Measurements from ENCODE around the gene ZNF569. TPM values are rescaled to one million over a fixed set of nuclear protein-coding genes. Genes with fewer than 3 reads are reported as not detected.
"Not testable (repeated sequence)": the region's sequence is repeated elsewhere in the genome, so short reads cannot be mapped to it uniquely, and the experiment has no call there.

Gene ZNF569
- total RNA-seq, 2 donors from 2014 or later, result 1.3 to 2.3 TPM

DNA sequence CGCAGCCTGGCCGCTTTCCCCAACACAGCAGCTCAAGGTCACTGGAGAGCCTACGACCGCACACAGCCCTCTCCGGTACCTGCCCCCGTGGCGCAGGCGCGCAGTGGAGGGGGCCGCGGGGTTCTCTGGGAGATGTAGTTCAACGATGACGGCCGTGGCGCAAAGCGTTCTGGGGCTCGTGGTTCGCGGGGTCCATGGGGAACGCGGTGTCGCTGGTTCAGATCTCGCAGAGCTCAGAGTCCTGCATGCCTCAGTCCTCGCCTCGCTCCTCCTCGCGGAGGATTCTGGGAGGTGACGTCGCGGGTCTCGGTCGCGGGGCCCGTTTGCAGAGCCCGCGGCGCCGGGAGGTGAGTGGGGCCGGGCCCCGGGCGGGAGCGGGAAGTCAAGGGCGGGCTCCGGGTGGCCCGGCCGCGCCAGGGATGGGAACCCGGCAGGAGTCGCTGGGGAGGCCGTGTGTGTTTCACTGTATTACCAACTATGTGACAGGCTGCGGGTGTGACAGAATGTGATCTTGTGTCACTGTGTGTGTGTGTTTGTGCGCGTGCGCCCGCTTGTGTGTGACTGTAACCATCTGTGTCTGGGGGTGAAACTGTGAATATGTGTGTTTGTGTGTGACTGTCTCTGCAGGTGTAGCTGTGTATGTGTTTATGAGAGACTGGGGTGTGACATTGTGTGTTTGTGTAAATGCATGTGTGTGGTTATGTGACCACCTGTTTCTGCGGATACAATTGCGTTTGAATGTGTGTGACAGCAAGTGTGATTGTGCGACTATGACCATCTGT is 96.2 kb downstream of the ZNF569 start, which contains the start of gene ZNF527:
ZNF527 (plus strand) TSS at position 220 of the 782 bp plus-strand sequence. CDS start 3,100 bp downstream, outside the sequence.
- Histone ChIP-seq H3K4me1 (peaks cover 5% of the 10 kb centered on the region), H3K9me3 (peaks cover 0 to 11% (median 0%) of the 10 kb centered on the region in 3 donors), H3K4me3 (peak within 1 kb of the TSS; percentile 28 to 73), H3K36me3 (replicated peaks in 1 of 2; ENCODE audit: insufficient read depth in 1 of 2, low read depth in 2 of 2) (peaks cover 0 to 2% of the 10 kb centered on the region in 2 donors), H3K27me3 (no peaks in the 10 kb centered on the region), H3K27ac (peak within 1 kb of the TSS; percentile 83 to 90 (median 85))
- ATAC-seq (peak; percentile 98), DNase-seq (peak; percentile 96 to 97 (median 96))
- 0 to 2% methylated on average over 19 to 57 of the region's 58 CpGs for whole genome bisulfite sequencing, 2 donors
- TF ChIP-seq POLR2A (IDR thresholded peaks at IDR 0.05) (peak; percentile 68 to 84 (median 79)), CTCF (IDR thresholded peaks at IDR 0.05) (peak in 2 of 7 experiments; percentile 2 to 29)
- intact Hi-C loops (cut with DNase I), result no loop called here

DNA sequence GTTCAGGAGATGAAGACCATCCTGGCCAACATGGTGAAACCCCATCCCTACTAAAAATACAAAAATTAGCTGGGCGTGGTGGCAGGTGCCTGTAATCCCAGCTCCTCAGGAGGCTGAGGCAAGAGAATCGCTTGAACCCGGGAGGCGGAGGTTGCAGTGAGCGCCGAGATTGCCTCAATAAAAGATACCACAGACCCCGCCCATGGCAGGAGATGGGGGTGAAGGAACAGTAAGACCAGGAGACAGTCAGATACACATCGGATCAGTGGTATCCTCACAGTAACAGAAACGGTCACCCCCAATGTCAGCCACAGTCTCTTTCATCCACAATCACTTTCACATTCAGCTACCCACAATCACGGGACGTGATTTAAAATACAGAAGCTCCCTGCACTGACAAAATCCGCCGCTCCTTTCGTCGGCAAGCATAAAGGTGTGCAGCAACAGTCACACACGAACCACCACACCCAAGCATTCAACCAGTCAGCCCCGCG is 96.8 kb downstream of the ZNF569 start:
- H3K9me3 ChIP-seq, result peaks cover 0 to 13% (median 0%) of the 10 kb centered on the region in 3 donors
- H3K4me3 ChIP-seq, result peak overlapping the region; percentile 18 to 28
- TF ChIP-seq CTCF (IDR thresholded peaks at IDR 0.05), result peak in 2 of 7 experiments; percentile 26 to 35
- ATAC-seq; H3K36me3 ChIP-seq (replicated peaks in 1 of 2; ENCODE audit: insufficient read depth in 1 of 2, low read depth in 2 of 2); H3K4me1 ChIP-seq; intact Hi-C loops (cut with DNase I); DNase-seq; H3K27me3 ChIP-seq: not testable (repeated sequence)
- peak overlapping the region in 3 of 4 donors; percentile 83 to 87 (median 83) for H3K27ac ChIP-seq
- 13 to 22% methylated on average over 18 of the region's 18 CpGs for WGBS, 2 donors

DNA sequence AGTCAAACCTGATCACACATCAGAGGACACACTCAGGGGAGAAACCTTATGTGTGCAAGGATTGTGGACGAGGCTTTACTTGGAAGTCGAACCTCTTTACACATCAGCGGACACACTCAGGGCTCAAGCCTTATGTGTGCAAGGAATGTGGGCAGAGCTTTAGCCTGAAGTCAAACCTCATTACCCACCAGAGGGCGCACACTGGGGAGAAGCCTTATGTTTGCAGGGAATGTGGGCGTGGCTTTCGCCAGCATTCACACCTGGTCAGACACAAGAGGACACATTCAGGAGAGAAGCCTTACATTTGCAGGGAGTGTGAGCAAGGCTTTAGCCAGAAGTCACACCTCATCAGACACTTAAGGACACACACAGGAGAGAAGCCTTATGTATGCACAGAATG is 104.5 kb downstream of the ZNF569 start:
- no peak for DNase-seq
- 90 to 95% methylated on average over 6 of the region's 6 CpGs for WGBS, 2 donors

GRCh38 chr19:37361994-37362393 is 105.2 kb downstream of the ZNF569 start:
- Histone ChIP-seq H3K4me3 (no peak overlapping the region), H3K4me1 (no peaks in the 10 kb centered on the region), H3K36me3 (replicated peaks in 1 of 2; ENCODE audit: insufficient read depth in 1 of 2, low read depth in 2 of 2) (peaks cover 11 to 13% of the 10 kb centered on the region in 2 donors), H3K27me3 (no peaks in the 10 kb centered on the region), H3K27ac (no peak overlapping the region), H3K9me3 (peaks cover 0 to 31% (median 0%) of the 10 kb centered on the region in 3 donors)
- WGBS, 2 donors, result 89 to 95% methylated on average over 1 of the region's 1 CpG
- no peak for ATAC-seq
- intact Hi-C loops (cut with DNase I), result no loop called here
- no peak for TF ChIP-seq POLR2A (IDR thresholded peaks at IDR 0.05)
- no peak for TF ChIP-seq CTCF (IDR thresholded peaks at IDR 0.05)
- DNase-seq, result no peak

More for the DNA sequence above, 104.5 kb downstream of the ZNF569 start:
- H3K4me3 ChIP-seq, result no peak overlapping the region
- H3K27me3 ChIP-seq, result no peaks in the 10 kb centered on the region
- H3K36me3 ChIP-seq (replicated peaks in 1 of 2; ENCODE audit: insufficient read depth in 1 of 2, low read depth in 2 of 2), result peaks cover 11 to 13% of the 10 kb centered on the region in 2 donors
- no peaks in the 10 kb centered on the region for H3K4me1 ChIP-seq
- ATAC-seq, result no peak
- H3K27ac ChIP-seq, result no peak overlapping the region
- no peak for TF ChIP-seq POLR2A (IDR thresholded peaks at IDR 0.05)
- TF ChIP-seq CTCF (IDR thresholded peaks at IDR 0.05), result no peak
- H3K9me3 ChIP-seq, result peaks cover 0 to 31% (median 0%) of the 10 kb centered on the region in 3 donors
- intact Hi-C loops (cut with DNase I), result no loop called here

Other genes with a start within 250 kb of the ZNF569 start
- gene ZNF383, start 249.2 kb downstream of the ZNF569 start, total RNA-seq, result 1 to 10 TPM; 3.6 to 6.3 TPM
- gene ZNF527, start 96.3 kb downstream of the ZNF569 start, total RNA-seq, result 1 to 10 TPM; 5.9 to 7.3 TPM
- gene ZNF570, start 1.9 kb upstream of the ZNF569 start, total RNA-seq, result 1 to 10 TPM in 1 of 2 donors, under 1 TPM in 1; 0.99 to 2.9 TPM
- gene ZNF793, start 39.5 kb upstream of the ZNF569 start, total RNA-seq, result 1 to 10 TPM in 1 of 2 donors, under 1 TPM in 1; 0.99 to 5.7 TPM
- gene ZNF571, start 127.3 kb upstream of the ZNF569 start, total RNA-seq, result 1 to 10 TPM; 1.6 to 2.6 TPM
- gene ZNF540, start 127.4 kb upstream of the ZNF569 start, total RNA-seq, result 1 to 10 TPM; 2.6 to 6.5 TPM
- 10 to 100 TPM in 1 of 2 donors, 1 to 10 TPM in 1; 7.5 to 27.0 TPM for gene ZFP30, start 188.0 kb upstream of the ZNF569 start, total RNA-seq

Data from body of pancreas (tissue), 4 donors.